HepG2 (cell line): Measurements from ENCODE around the gene LMAN2L. TPM values are rescaled to one million over a fixed set of nuclear protein-coding genes. Genes with fewer than 3 reads are reported as not detected.

Experiments
- ATAC-seq: fragments of 200-7000 bp; cut with Tn5 transposase; 3 replicates; pipeline ENCODE4 v1.9.1; 2020; ENCODE audit warnings: mild to moderate bottlenecking, moderate library complexity
- BruUV-seq: library from RNA; stranded (reverse); fragments of 400-500 nt; replicated peaks from 2 replicates; lab custom pipeline; 2021; lab: Mats Ljungman, UMichigan
- CTCF ChIA-PET: fragments of 300-600 bp; formaldehyde crosslinking; extraction: SDS; loops from one replicate; lab custom pipeline; 2021; ENCODE audit warnings: low total read pairs, inconsistent platforms, low intra/inter-chr PET ratio; lab: Yijun Ruan, JAX
- POLR2A ChIA-PET: fragments of 350-600 bp; sonication (Branson Sonifier 250); formaldehyde crosslinking; loops from one replicate; lab custom pipeline; 2020; ENCODE audit warnings: antibody characterized with exemption, inconsistent platforms; lab: Yijun Ruan, JAX
- DNase-seq: peaks from one replicate; pipeline ENCODE4 v3.0.0-alpha.2; 2015; ENCODE audit warnings: low spot score
- FAIRE-seq: peaks from 3 replicates; lab custom pipeline; 2011; peaks lifted over from hg19 to GRCh38; lab: Jason Lieb, UNC
- H2AFZ ChIP-seq: one replicate; pipeline ENCODE4 v1.6.1; 2011; ENCODE audit warnings: low read length, inconsistent platforms
- H3K27ac ChIP-seq: fragments of 300-600 bp; 3 replicates; pipeline ENCODE4 v1.8.0; 2011; ENCODE audit warnings: mixed run types, mild to moderate bottlenecking, mixed read lengths, low read length, inconsistent platforms; ENCODE audit not compliant: insufficient read depth; ENCODE audit errors: extremely low read length
- H3K27me3 ChIP-seq, 2 experiments: fragments of 200-600 bp in 1 of 2; 2 replicates in 1 of 2; 3 replicates in 1 of 2; pipeline versions ENCODE4 v1.6.0 to v1.8.0; 2011; ENCODE audit warnings: low read length in 2 of 2, mild to moderate bottlenecking in 2 of 2, moderate library complexity in 2 of 2, inconsistent platforms in 1 of 2; ENCODE audit not compliant: insufficient read depth in 2 of 2, control insufficient read depth in 1 of 2
- H3K36me3 ChIP-seq, 2 experiments: fragments of 200-600 bp in 1 of 2; replicated peaks in 1 of 2; 2 replicates in 1 of 2; 3 replicates in 1 of 2; pipeline versions ENCODE4 v1.5.1 to v1.8.0; 2011; ENCODE audit warnings: low read length in 2 of 2, inconsistent platforms in 1 of 2; ENCODE audit not compliant: insufficient read depth in 2 of 2, control insufficient read depth in 1 of 2
- H3K4me1 ChIP-seq: 2 replicates; pipeline ENCODE4 v1.5.1; 2012; ENCODE audit warnings: low read length, inconsistent platforms; ENCODE audit not compliant: insufficient read depth
- H3K4me2 ChIP-seq: 2 replicates; pipeline ENCODE4 v1.6.0; 2011; ENCODE audit warnings: low read depth, low read length, inconsistent platforms
- H3K4me3 ChIP-seq, 3 experiments: fragments of 200-600 bp in 1 of 3; sonication (generic), shearing (Covaris generic) in 1 of 3; replicated peaks in 1 of 3; 2 replicates each; pipeline ENCODE4 v1.5.1; 2011 to 2016; ENCODE audit warnings: low read length in 3 of 3, inconsistent platforms in 2 of 3, low read depth in 2 of 3, mild to moderate bottlenecking in 2 of 3, control low read depth in 1 of 3, mixed read lengths in 1 of 3; ENCODE audit not compliant: insufficient read depth in 1 of 3
- H3K79me2 ChIP-seq: one replicate; pipeline ENCODE4 v1.6.1; 2011; ENCODE audit warnings: low read length, inconsistent platforms; ENCODE audit not compliant: insufficient read depth
- H3K9ac ChIP-seq: 2 replicates; pipeline ENCODE4 v1.6.0; 2011; ENCODE audit warnings: mild to moderate bottlenecking, low read depth, low read length, inconsistent platforms; ENCODE audit not compliant: insufficient read depth
- H3K9me3 ChIP-seq: 2 replicates; pipeline ENCODE4 v1.5.1; 2012; ENCODE audit warnings: mild to moderate bottlenecking, low read length
- H4K20me1 ChIP-seq: 2 replicates; pipeline ENCODE4 v1.6.0; 2011; ENCODE audit warnings: inconsistent platforms, mild to moderate bottlenecking, low read length, moderate library complexity; ENCODE audit not compliant: insufficient read depth
- CREM ChIP-seq, 2 experiments: sonication (generic) in 1 of 2; formaldehyde crosslinking in 1 of 2; IDR thresholded peaks; 2 replicates each; pipeline versions ENCODE4 v1.4.0 to v1.6.1; 2016 to 2020; ENCODE audit warnings: antibody characterized with exemption in 1 of 2, mild to moderate bottlenecking in 1 of 2, missing genetic modification reagents in 1 of 2
- CTCF ChIP-seq: sonication (generic); formaldehyde crosslinking; IDR thresholded peaks from 2 replicates; pipeline ENCODE4 v1.5.0; 2020; ENCODE audit warnings: mild to moderate bottlenecking, missing genetic modification reagents, moderate library complexity
- EED ChIP-seq: sonication (generic); formaldehyde crosslinking; IDR thresholded peaks from 2 replicates; pipeline ENCODE4 v1.5.0; 2020; ENCODE audit warnings: mild to moderate bottlenecking, missing genetic modification reagents
- HCFC1 ChIP-seq: fragments of 150-350 bp; IDR thresholded peaks from 2 replicates; pipeline ENCODE4 v1.6.1; 2014; ENCODE audit warnings: low read depth, low read length
- MEIS1 ChIP-seq: sonication (generic); formaldehyde crosslinking; IDR thresholded peaks from 2 replicates; pipeline ENCODE4 v1.9.0; 2021; ENCODE audit warnings: mild to moderate bottlenecking, missing genetic modification reagents, moderate library complexity, borderline replicate concordance
- PCBP1 ChIP-seq: fragments of 200-400 bp; formaldehyde crosslinking; IDR thresholded peaks from 2 replicates; pipeline ENCODE4 v1.6.1; 2017; ENCODE audit warnings: mild to moderate bottlenecking, low read depth, low read length, borderline replicate concordance
- STAG1 ChIP-seq: sonication (generic); formaldehyde crosslinking; IDR thresholded peaks from 2 replicates; pipeline ENCODE4 v1.4.0; 2020; ENCODE audit warnings: missing genetic modification reagents
- TAF15 ChIP-seq: fragments of 200-400 bp; formaldehyde crosslinking; IDR thresholded peaks from one replicate; pipeline ENCODE4 v1.6.1; 2018; ENCODE audit warnings: mild to moderate bottlenecking, low read depth, low read length; ENCODE audit not compliant: poor library complexity, severe bottlenecking
- ZNF207 ChIP-seq: fragments of 450-650 bp; IDR thresholded peaks from 2 replicates; pipeline ENCODE4 v1.6.1; 2016; ENCODE audit warnings: antibody characterized with exemption, borderline replicate concordance
- ZNF260 ChIP-seq: sonication (generic); formaldehyde crosslinking; IDR thresholded peaks from 2 replicates; pipeline ENCODE4 v1.4.0; 2020; ENCODE audit warnings: missing genetic modification reagents, low read depth, mild to moderate bottlenecking, borderline replicate concordance
- ZNF317 ChIP-seq: sonication (generic); formaldehyde crosslinking; IDR thresholded peaks from 2 replicates; pipeline ENCODE4 v1.5.0; 2020; ENCODE audit warnings: mild to moderate bottlenecking, missing genetic modification reagents
- ZNF512 ChIP-seq: sonication (generic); formaldehyde crosslinking; IDR thresholded peaks from 2 replicates; pipeline ENCODE4 v1.4.0; 2020; ENCODE audit warnings: mild to moderate bottlenecking, missing genetic modification reagents
- ZNF607 ChIP-seq: sonication (generic); formaldehyde crosslinking; IDR thresholded peaks from 2 replicates; pipeline ENCODE4 v1.5.1; 2020; ENCODE audit warnings: missing genetic modification reagents, mild to moderate bottlenecking, borderline replicate concordance
- WGBS: methylation state at CpG from one replicate; pipeline ENCODE4 v1.1.6; 2017; ENCODE audit warnings: low lambda C conversion rate; 5-methylcytosine and 5-hydroxymethylcytosine counted together
- in situ Hi-C: cut with HindIII; loops from 2 replicates; pipeline ENCODE4 v1.10.0; 2017; ENCODE audit warnings: low pct_unique_long_range_greater_than_20kb; ENCODE audit not compliant: extremely low pct_ligation_motif_present
- intact Hi-C: fragments of 100-400 bp; cut with micrococcal nuclease; formaldehyde crosslinking; loops from one replicate; pipeline ENCODE4 v1.10.0; 2022; ENCODE audit not compliant: unreplicated experiment
- polyA plus RNA-seq, 8 experiments: library from polyadenylated mRNA; depleted of rRNA in 3 of 8; stranded (reverse) in 7 of 8; unstranded in 1 of 8; fragments of >200 nt; fragmentation: Illumina TruSeq in 4 of 8; extraction: Trizol in 4 of 8; gene quantifications; 2 replicates each; pipeline versions ENCODE4 v1.2.1 to v1.2.3, GENCODE V29; 2011 to 2016; ENCODE audit warnings: low read depth in 4 of 8, missing spikeins in 1 of 8, mixed read lengths in 1 of 8; ENCODE audit not compliant: insufficient read depth in 1 of 8
- total RNA-seq, 5 experiments: library from RNA; depleted of rRNA; stranded (reverse); fragments of >200 nt; fragmentation: Illumina TruSeq; extraction: Trizol; gene quantifications; 2 replicates each; pipeline ENCODE4 v1.2.3, GENCODE V29; 2016; ENCODE audit warnings: low read depth in 1 of 5

The LMAN2L gene
- total and polyA plus RNA-seq, 2 of the 13 experiments (the other 11 are each of a cell fraction or from before 2014, with no cell fraction given) = 39.1 to 57.9 TPM

GRCh38 chr2:96662360-96662759 is 77.5 kb downstream of the LMAN2L start:
- FAIRE-seq (no peak), ATAC-seq (no peak), DNase-seq (no peak)
- Histone ChIP-seq H3K9ac (no peak overlapping the region), H3K9me3 (no peaks in the 10 kb centered on the region), H3K79me2 (no peaks in the 10 kb centered on the region), H3K4me2 (no peak overlapping the region), H2AFZ (no peak overlapping the region), H4K20me1 (no peaks in the 10 kb centered on the region), H3K27me3 (peaks cover 0 to 22% of the 10 kb centered on the region in 2 experiments; a peak in 3 of 5 replicates), H3K4me1 (peaks cover 13% of the 10 kb centered on the region; the same call in 1 of the 2 replicates), H3K36me3 (no peaks in the 10 kb centered on the region), H3K27ac (no peak overlapping the region), H3K4me3 (no peak overlapping the region)
- no peak for TF ChIP-seq ZNF260
- TF ChIP-seq ZNF317 (CRISPR knock-in tag) = peak; percentile 77
- no peak for TF ChIP-seq ZNF207
- no peak for TF ChIP-seq HCFC1
- no peak for TF ChIP-seq MEIS1 (CRISPR knock-in tag)
- ChIA-PET POLR2A (no interaction called here), CTCF (no interaction called here)
- WGBS = 55% methylated on average over 9 of the region's 9 CpGs
- intact Hi-C loops (no loop called here), in situ Hi-C loops (no loop called here)
- BruUV-seq = no TSS peak

- ATAC-seq (peak; percentile 62), DNase-seq (no peak), FAIRE-seq (no peak)
- intact Hi-C loops = no loop called here
- WGBS = 51% methylated on average over 4 of the region's 6 CpGs
- no peaks in the 10 kb centered on the region for H3K9me3 ChIP-seq
- peak overlapping the region; percentile 37; the same call in 1 of the 2 replicates for H3K4me2 ChIP-seq
- peaks cover 13% of the 10 kb centered on the region; the same call in 1 of the 2 replicates for H3K4me1 ChIP-seq
- H3K9ac ChIP-seq = no peak overlapping the region
- no peaks in the 10 kb centered on the region for H4K20me1 ChIP-seq
- H3K27ac ChIP-seq = no peak overlapping the region
- peaks cover 0 to 22% of the 10 kb centered on the region in 2 experiments; a peak in 3 of 5 replicates for H3K27me3 ChIP-seq
- H3K36me3 ChIP-seq = no peaks in the 10 kb centered on the region
- POLR2A ChIA-PET = no interaction called here
- no TSS peak for BruUV-seq
- in situ Hi-C loops = no loop called here
- H3K4me3 ChIP-seq = no peak overlapping the region
- no peak overlapping the region for H2AFZ ChIP-seq
- no peaks in the 10 kb centered on the region for H3K79me2 ChIP-seq
- TF ChIP-seq PCBP1 (no peak), ZNF512 (CRISPR knock-in tag) (0 out of 2 replicates have a peak, but pooled peaks have one; percentile 34), ZNF607 (CRISPR knock-in tag) (no peak), EED (0 out of 2 replicates have a peak, but pooled peaks have one; percentile 33), TAF15 (no peak), CTCF (CRISPR knock-in tag) (peak; percentile 35; the same call in 1 of the 2 replicates), STAG1 (CRISPR knock-in tag) (peak; percentile 25; the same call in 1 of the 2 replicates), CREM (IDR thresholded peaks at IDR 0.05) (no peak), CREM (CRISPR knock-in tag; IDR thresholded peaks at IDR 0.05) (no peak)
- CTCF ChIA-PET = no interaction called here
Observed at GRCh38 chr2:96661324-96661723, 78.5 kb downstream of the LMAN2L start.
